GM23338 (cell line): Measurements from ENCODE around the gene STRA8. TPM values are rescaled to one million over a fixed set of nuclear protein-coding genes. Genes with fewer than 3 reads are reported as not detected.

Source experiments
- ATAC-seq: fragments of 200-7000 bp; cut with Tn5 transposase; 3 replicates; pipeline ENCODE4 v1.9.1; 2020
- DNase-seq: peaks from one replicate; pipeline ENCODE4 v3.0.0-alpha.2; 2015; ENCODE audit warnings: low spot score
- H2AFZ ChIP-seq: fragments of 200-600 bp; sonication (generic); 2 replicates; pipeline ENCODE4 v1.8.0; 2016; ENCODE audit warnings: antibody characterized with exemption, mild to moderate bottlenecking, moderate library complexity
- H3F3A ChIP-seq: fragments of 200-600 bp; sonication (generic); replicated peaks from 2 replicates; pipeline ENCODE4 v1.8.0; 2017; ENCODE audit warnings: antibody characterized with exemption, mixed run types, low read depth
- H3K27ac ChIP-seq: fragments of 200-600 bp; sonication (generic); 2 replicates; pipeline ENCODE4 v1.6.1; 2016; ENCODE audit warnings: low read depth
- H3K27me3 ChIP-seq: fragments of 200-600 bp; sonication (generic); 2 replicates; pipeline ENCODE4 v1.8.0; 2016; ENCODE audit warnings: mild to moderate bottlenecking, mixed run types, moderate library complexity; ENCODE audit not compliant: insufficient read depth
- H3K36me3 ChIP-seq: fragments of 200-600 bp; sonication (generic); 2 replicates; pipeline ENCODE4 v1.8.0; 2016; ENCODE audit warnings: mild to moderate bottlenecking; ENCODE audit not compliant: insufficient read depth
- H3K4me1 ChIP-seq: fragments of 200-600 bp; sonication (generic); 2 replicates; pipeline ENCODE4 v1.8.0; 2016; ENCODE audit warnings: mild to moderate bottlenecking, moderate library complexity; ENCODE audit not compliant: insufficient read depth
- H3K4me2 ChIP-seq: fragments of 200-600 bp; sonication (generic); 2 replicates; pipeline ENCODE4 v1.7.1; 2017; ENCODE audit warnings: mixed run types
- H3K4me3 ChIP-seq: fragments of 200-600 bp; sonication (generic); 2 replicates; pipeline ENCODE4 v1.6.1; 2016; ENCODE audit warnings: mixed run types
- H3K79me2 ChIP-seq: fragments of 200-600 bp; sonication (generic); replicated peaks from 2 replicates; pipeline ENCODE4 v1.8.0; 2017; ENCODE audit warnings: mild to moderate bottlenecking; ENCODE audit not compliant: insufficient read depth
- H3K9me2 ChIP-seq: fragments of 200-600 bp; sonication (generic); 2 replicates; pipeline ENCODE4 v1.8.0; 2017; ENCODE audit not compliant: insufficient read depth
- H4K20me1 ChIP-seq: fragments of 200-600 bp; sonication (generic); replicated peaks from 2 replicates; pipeline ENCODE4 v1.8.0; 2017; ENCODE audit warnings: mild to moderate bottlenecking; ENCODE audit not compliant: insufficient read depth
- H3K27ac Mint-ChIP-seq: 2 replicates; pipeline ENCODE4 v1.8.0; 2020; ENCODE audit warnings: inconsistent platforms, mild to moderate bottlenecking, moderate library complexity, mixed read lengths
- H3K27me3 Mint-ChIP-seq: 3 replicates; pipeline ENCODE4 v1.8.0; 2022; ENCODE audit warnings: low read depth, mild to moderate bottlenecking, moderate library complexity, mixed read lengths, inconsistent platforms; ENCODE audit not compliant: insufficient read depth, poor library complexity
- H3K36me3 Mint-ChIP-seq: 3 replicates; pipeline ENCODE4 v1.8.0; 2021; ENCODE audit warnings: low read depth, mild to moderate bottlenecking, inconsistent platforms, moderate library complexity, mixed read lengths
- H3K4me1 Mint-ChIP-seq: 3 replicates; pipeline ENCODE4 v1.8.0; 2020; ENCODE audit warnings: mild to moderate bottlenecking, inconsistent platforms, mixed read lengths
- H3K4me3 Mint-ChIP-seq: 3 replicates; pipeline ENCODE4 v1.8.0; 2021; ENCODE audit warnings: moderate library complexity, mild to moderate bottlenecking, inconsistent platforms, mixed read lengths
- H3K9me3 Mint-ChIP-seq: 3 replicates; pipeline ENCODE4 v1.8.0; 2020; ENCODE audit warnings: moderate library complexity, mild to moderate bottlenecking, inconsistent platforms, mixed read lengths
- ETS1 ChIP-seq: IDR thresholded peaks from 2 replicates; pipeline ENCODE4 v1.6.1; 2016; ENCODE audit warnings: antibody characterized with exemption
- EZH2 ChIP-seq: fragments of 200-600 bp; sonication (generic); IDR thresholded peaks from one replicate; pipeline ENCODE4 v1.8.0; 2017; ENCODE audit warnings: antibody characterized with exemption, mild to moderate bottlenecking, low read depth; ENCODE audit not compliant: unreplicated experiment
- POLR2AphosphoS5 ChIP-seq: IDR thresholded peaks from 2 replicates; pipeline ENCODE4 v1.6.1; 2016; ENCODE audit warnings: antibody characterized with exemption, low read depth
- STAT1 ChIP-seq: IDR thresholded peaks from one replicate; pipeline ENCODE4 v1.6.1; 2016; ENCODE audit warnings: antibody characterized with exemption; ENCODE audit not compliant: unreplicated experiment
- ZNF462 ChIP-seq: fragments of 250-450 bp; sonication (Bioruptor Pico); IDR thresholded peaks from 2 replicates; pipeline ENCODE4 v1.5.0; 2020; ENCODE audit warnings: mild to moderate bottlenecking, moderate library complexity
- polyA plus RNA-seq: library from polyadenylated mRNA; unstranded; fragments of >200 nt; fragmentation: Nextera tagmentation; extraction: Ambion mirVana; gene quantifications from 2 replicates; pipeline ENCODE4 v1.2.1, GENCODE V29; 2016
- total RNA-seq: library from RNA; depleted of rRNA; stranded (reverse); fragments of >200 nt; shearing (Covaris generic); gene quantifications from 2 replicates; pipeline ENCODE4 v1.2.3, GENCODE V29; 2014

STRA8 gene
- total and polyA plus RNA-seq, 2 experiments from 2014 or later: not detected

GRCh38 chr7:135185471-135186260, 48.0 kb upstream of the STRA8 start:
- H4K20me1 ChIP-seq: no peaks in the 10 kb centered on the region; the same call in 1 of the 2 replicates
- H3F3A ChIP-seq: no peaks in the 10 kb centered on the region
- ATAC-seq (no peak), DNase-seq (no peak)
- H3K27me3 ChIP-seq: no peaks in the 10 kb centered on the region
- no peak overlapping the region for H3K4me2 ChIP-seq
- Mint-ChIP-seq H3K4me3 (no peak overlapping the region), H3K9me3 (peaks cover 24% of the 10 kb centered on the region), H3K27me3 (peaks cover 4% of the 10 kb centered on the region), H3K4me1 (no peaks in the 10 kb centered on the region), H3K36me3 (peaks cover 49% of the 10 kb centered on the region), H3K27ac (no peak overlapping the region)
- H3K9me2 ChIP-seq: no peaks in the 10 kb centered on the region
- no peak overlapping the region for H3K4me3 ChIP-seq
- H3K4me1 ChIP-seq: no peaks in the 10 kb centered on the region
- H3K36me3 ChIP-seq: peaks cover 11% of the 10 kb centered on the region
- H3K79me2 ChIP-seq: no peaks in the 10 kb centered on the region
- no peak overlapping the region for H2AFZ ChIP-seq
- no peak for TF ChIP-seq ZNF462 (CRISPR knock-in tag)
- no peak for TF ChIP-seq POLR2AphosphoS5
- TF ChIP-seq ETS1: no peak
- no peak for TF ChIP-seq STAT1
- no peak for TF ChIP-seq EZH2
- no peak overlapping the region for H3K27ac ChIP-seq
